ENCODE data around the gene RASAL2.

The RASAL2 gene

GRCh38 chr1:178093951-178094738 lies at the start of gene RASAL2:
Gene RASAL2 (plus strand): TSS chr1:178094104. CDS start chr1:178094493, 389 bp downstream.
- peak within 1 kb of the TSS; percentile 86 for H3K27ac Mint-ChIP-seq
- H3K4me3 Mint-ChIP-seq, result peak within 1 kb of the TSS; percentile 92 to 94
- H3K36me3 Mint-ChIP-seq, result peaks cover 0 to 2% of the 10 kb centered on the region in 2 donors
- H3K4me1 Mint-ChIP-seq, result peaks cover 6 to 18% of the 10 kb centered on the region in 2 donors
- peaks cover 43 to 53% of the 10 kb centered on the region in 2 donors for H3K27me3 Mint-ChIP-seq
- peak; percentile 67 to 74 for ATAC-seq (replicated peaks)
- DNase-seq, result peak; percentile 12
- peaks cover 0 to 4% of the 10 kb centered on the region in 2 donors for H3K9me3 Mint-ChIP-seq

GRCh38 chr1:178046591-178047270 lies 47.2 kb upstream of the RASAL2 start:
- Mint-ChIP-seq H3K27me3 (peaks cover under 1 to 3% of the 10 kb centered on the region in 2 donors), H3K36me3 (no peaks in the 10 kb centered on the region), H3K9me3 (no peaks in the 10 kb centered on the region), H3K4me1 (no peaks in the 10 kb centered on the region), H3K4me3 (no peak overlapping the region), H3K27ac (no peak overlapping the region)
- ATAC-seq (replicated peaks) (no peak), DNase-seq (no peak)

GRCh38 chr1:178047403-178048093 lies 46.4 kb upstream of the RASAL2 start:
- Mint-ChIP-seq H3K27me3 (peaks cover 0 to 4% of the 10 kb centered on the region in 2 donors), H3K36me3 (no peaks in the 10 kb centered on the region), H3K4me3 (no peak overlapping the region), H3K9me3 (no peaks in the 10 kb centered on the region), H3K4me1 (no peaks in the 10 kb centered on the region), H3K27ac (no peak overlapping the region)
- ATAC-seq (replicated peaks) (no peak), DNase-seq (no peak)

- H3K4me1 Mint-ChIP-seq, result no peaks in the 10 kb centered on the region
- no peaks in the 10 kb centered on the region for H3K36me3 Mint-ChIP-seq
- ATAC-seq (replicated peaks), result no peak
- no peak overlapping the region for H3K4me3 Mint-ChIP-seq
- H3K27me3 Mint-ChIP-seq, result peaks cover 0 to 4% of the 10 kb centered on the region in 2 donors
- DNase-seq, result no peak
- no peak overlapping the region for H3K27ac Mint-ChIP-seq
- H3K9me3 Mint-ChIP-seq, result no peaks in the 10 kb centered on the region
These were observed 45.5 kb upstream of the RASAL2 start for GRCh38 chr1:178048426-178048825.

DNA sequence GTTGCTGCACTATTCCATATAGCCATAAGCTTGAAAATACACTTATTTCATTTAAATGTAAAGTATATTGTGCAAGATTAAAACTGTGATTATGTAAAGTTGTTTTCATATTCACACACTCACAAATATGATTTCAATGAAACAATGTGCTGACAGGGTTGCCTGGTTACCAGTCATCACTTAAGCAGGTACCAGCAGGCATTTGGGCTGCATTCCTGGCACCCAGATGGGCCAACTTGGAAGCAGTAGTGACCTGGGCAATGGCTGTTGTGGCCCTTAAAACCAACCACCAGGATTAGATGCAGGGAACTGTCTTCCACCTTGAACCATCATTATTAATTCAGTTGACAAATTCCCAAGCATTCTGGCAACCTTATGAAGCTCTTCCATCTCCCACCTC lies 45.0 kb upstream of the RASAL2 start:
- DNase-seq, result no peak
- ATAC-seq (replicated peaks), result no peak
- Mint-ChIP-seq H3K36me3 (no peaks in the 10 kb centered on the region), H3K4me3 (no peak overlapping the region), H3K4me1 (no peaks in the 10 kb centered on the region), H3K9me3 (no peaks in the 10 kb centered on the region), H3K27ac (no peak overlapping the region), H3K27me3 (peaks cover 0 to 4% of the 10 kb centered on the region in 2 donors)

- no peak for ATAC-seq (replicated peaks)
- H3K27me3 Mint-ChIP-seq, result peaks cover 0 to 4% of the 10 kb centered on the region in 2 donors
These were observed 43.8 kb upstream of the RASAL2 start for GRCh38 chr1:178050084-178050483.

DNA sequence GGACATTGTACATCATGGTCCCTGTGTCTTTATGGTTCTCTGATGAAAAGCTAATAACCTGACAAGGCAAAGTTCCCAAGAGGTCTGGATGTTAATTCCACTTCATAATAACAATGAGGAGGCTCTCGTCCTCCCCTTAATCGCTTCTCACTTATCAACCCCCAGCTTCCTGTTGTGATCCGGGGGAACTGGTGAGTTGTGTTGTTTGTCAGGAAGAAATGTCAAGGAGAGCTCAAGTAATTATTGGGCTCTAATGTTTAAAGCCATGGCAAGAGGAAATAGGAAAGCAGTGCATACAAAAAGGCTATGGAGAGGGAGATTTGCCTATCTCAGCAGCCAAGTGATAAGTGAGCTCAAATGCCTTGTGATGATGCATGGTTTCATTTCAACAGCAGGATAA lies 42.8 kb upstream of the RASAL2 start:
- H3K36me3 Mint-ChIP-seq, result no peaks in the 10 kb centered on the region
- no peaks in the 10 kb centered on the region for H3K9me3 Mint-ChIP-seq
- no peak for DNase-seq
- peaks cover 6 to 13% of the 10 kb centered on the region in 2 donors for H3K4me1 Mint-ChIP-seq
- no peak overlapping the region for H3K4me3 Mint-ChIP-seq
- ATAC-seq (replicated peaks), result no peak
- peaks cover 0 to 4% of the 10 kb centered on the region in 2 donors for H3K27me3 Mint-ChIP-seq
- no peak overlapping the region for H3K27ac Mint-ChIP-seq

More at GRCh38 chr1:178050084-178050483, 43.8 kb upstream of the RASAL2 start:
- Mint-ChIP-seq H3K4me1 (peaks cover 2 to 3% of the 10 kb centered on the region in 2 donors), H3K36me3 (no peaks in the 10 kb centered on the region), H3K27ac (no peak overlapping the region), H3K4me3 (no peak overlapping the region), H3K9me3 (no peaks in the 10 kb centered on the region)
- DNase-seq, result no peak

- no peak overlapping the region for H3K4me3 Mint-ChIP-seq
- DNase-seq (no peak), ATAC-seq (replicated peaks) (no peak)
- no peak overlapping the region for H3K27ac Mint-ChIP-seq
- no peaks in the 10 kb centered on the region for H3K9me3 Mint-ChIP-seq
- no peaks in the 10 kb centered on the region for H3K36me3 Mint-ChIP-seq
- H3K27me3 Mint-ChIP-seq, result peaks cover 0 to 4% of the 10 kb centered on the region in 2 donors
- H3K4me1 Mint-ChIP-seq, result peaks cover 9 to 19% of the 10 kb centered on the region in 2 donors
These were observed 41.0 kb upstream of the RASAL2 start for GRCh38 chr1:178052650-178053461.

DNA sequence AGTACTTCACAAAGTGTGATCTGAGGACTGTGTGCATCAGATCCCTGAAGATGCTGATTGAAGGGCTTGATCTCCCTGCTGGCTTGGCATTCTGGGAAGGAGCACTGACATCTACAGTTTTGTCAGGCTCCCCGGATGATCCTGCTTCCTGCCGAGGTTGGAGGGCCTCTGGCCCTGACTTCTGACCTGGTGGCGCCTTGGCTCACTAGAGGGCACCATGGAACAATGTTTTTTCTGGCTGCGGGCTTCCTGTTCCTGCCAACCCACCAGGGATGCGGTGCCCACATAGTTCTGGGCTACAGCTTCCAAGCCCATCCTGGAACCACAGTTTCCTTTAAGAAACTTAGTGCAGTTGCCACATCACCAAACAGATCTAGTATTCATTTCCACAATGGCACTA lies 38.8 kb upstream of the RASAL2 start:
- no peak for DNase-seq
- peak in 1 of 2 donors; percentile 34 for ATAC-seq (replicated peaks)
- no peak overlapping the region for H3K27ac Mint-ChIP-seq
- no peaks in the 10 kb centered on the region for H3K36me3 Mint-ChIP-seq
- H3K4me3 Mint-ChIP-seq, result no peak overlapping the region
- no peaks in the 10 kb centered on the region for H3K9me3 Mint-ChIP-seq
- H3K4me1 Mint-ChIP-seq, result peaks cover 9 to 27% of the 10 kb centered on the region in 2 donors
- peaks cover 5 to 8% of the 10 kb centered on the region in 2 donors for H3K27me3 Mint-ChIP-seq

- DNase-seq (peak; percentile 15), ATAC-seq (replicated peaks) (peak; percentile 95 to 96)
- H3K9me3 Mint-ChIP-seq, result no peaks in the 10 kb centered on the region
- H3K27me3 Mint-ChIP-seq, result peaks cover 5 to 8% of the 10 kb centered on the region in 2 donors
- H3K4me3 Mint-ChIP-seq, result no peak overlapping the region
- peak overlapping the region; percentile 56 for H3K27ac Mint-ChIP-seq
- no peaks in the 10 kb centered on the region for H3K36me3 Mint-ChIP-seq
- H3K4me1 Mint-ChIP-seq, result peaks cover 9 to 27% of the 10 kb centered on the region in 2 donors
These were observed 38.0 kb upstream of the RASAL2 start for GRCh38 chr1:178055779-178056471.

DNA sequence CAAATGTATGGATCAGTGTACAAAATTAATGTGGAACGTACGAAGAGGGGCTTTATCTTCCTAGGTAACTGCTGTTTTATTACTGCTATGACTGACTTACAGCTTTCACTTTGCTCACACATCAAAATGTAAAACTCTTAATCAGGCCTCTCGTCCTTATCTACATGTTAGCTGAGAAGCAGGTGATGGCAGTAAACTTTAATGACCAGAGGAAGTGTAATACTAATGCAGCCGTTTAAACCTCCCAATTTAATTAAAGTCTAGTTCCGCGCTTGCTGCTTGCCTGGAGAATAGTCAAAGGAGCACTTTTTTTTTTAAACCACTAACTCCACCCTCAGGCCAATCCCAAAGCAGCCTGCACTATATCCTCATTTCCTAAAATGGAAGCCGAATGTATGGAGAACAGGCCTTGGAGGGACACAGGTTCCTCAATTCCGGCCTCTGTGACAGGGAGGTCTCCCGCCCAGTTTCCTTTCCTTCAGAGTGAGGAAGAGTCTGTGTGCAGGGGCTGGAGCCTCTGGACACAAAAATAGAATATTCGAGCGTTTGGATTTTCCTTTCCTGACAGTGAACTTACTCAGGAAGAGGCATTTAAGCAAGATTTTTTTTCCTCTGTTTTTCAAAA lies 36.7 kb upstream of the RASAL2 start:
- DNase-seq (no peak), ATAC-seq (replicated peaks) (no peak)
- Mint-ChIP-seq H3K27me3 (peaks cover 4 to 5% of the 10 kb centered on the region in 2 donors), H3K27ac (no peak overlapping the region), H3K4me1 (peaks cover 9 to 27% of the 10 kb centered on the region in 2 donors), H3K36me3 (no peaks in the 10 kb centered on the region), H3K4me3 (no peak overlapping the region), H3K9me3 (no peaks in the 10 kb centered on the region)

DNA sequence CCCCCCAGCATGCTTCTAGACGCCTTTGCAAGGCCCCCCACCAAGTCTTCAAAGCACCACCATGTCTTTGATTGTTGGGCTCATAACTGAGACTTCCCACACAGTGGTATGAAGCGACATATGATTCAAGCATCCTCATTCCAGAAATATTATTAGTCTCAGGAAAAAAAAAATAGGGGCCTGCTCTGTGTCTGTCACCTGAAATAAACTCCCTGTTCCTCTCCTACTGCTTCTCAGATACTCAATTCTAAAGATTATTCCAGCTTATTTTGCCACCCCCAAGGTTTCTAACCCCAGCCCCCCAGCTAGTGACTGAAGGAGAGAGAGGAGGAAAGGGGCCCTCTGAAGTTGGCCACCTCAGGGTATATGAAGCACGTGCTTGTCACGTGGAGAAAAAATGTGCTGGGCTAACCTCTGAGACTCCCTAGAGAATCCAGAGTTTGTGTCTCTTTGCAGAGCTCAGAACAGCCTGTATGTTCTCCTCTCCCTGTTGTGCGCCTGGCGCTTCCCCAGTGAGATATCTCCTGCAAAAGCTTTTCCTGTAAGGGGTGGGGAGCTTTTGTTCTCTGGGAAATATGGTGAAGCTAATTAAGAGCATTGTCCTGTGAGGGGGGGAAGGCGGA lies 35.9 kb upstream of the RASAL2 start:
- no peak for DNase-seq
- no peaks in the 10 kb centered on the region for H3K36me3 Mint-ChIP-seq
- H3K27me3 Mint-ChIP-seq, result peaks cover 4 to 5% of the 10 kb centered on the region in 2 donors
- peaks cover 9 to 27% of the 10 kb centered on the region in 2 donors for H3K4me1 Mint-ChIP-seq
- ATAC-seq (replicated peaks), result no peak
- no peak overlapping the region for H3K27ac Mint-ChIP-seq
- H3K4me3 Mint-ChIP-seq, result no peak overlapping the region
- H3K9me3 Mint-ChIP-seq, result no peaks in the 10 kb centered on the region

All from stimulated activated naive B cell treated with anti-CD40 and anti-IgM and Interleukin-4, amounts not matched to agents 10 μg/mL and 1 μg/mL and 100 μg/mL, for 72 hours (primary cell).